K562 (cell line): Measurements from ENCODE around the gene FUBP3. TPM values are rescaled to one million over a fixed set of nuclear protein-coding genes. Genes with fewer than 3 reads are reported as not detected.

ENCODE experiments used
- ATAC-seq: fragments of 200-7000 bp; cut with Tn5 transposase; 3 replicates; pipeline ENCODE4 v1.9.1; 2020; ENCODE audit warnings: moderate library complexity
- BruUV-seq: library from RNA; stranded (reverse); fragments of 400-500 nt; replicated peaks from 2 replicates; lab custom pipeline; 2021; lab: Mats Ljungman, UMichigan
- CTCF ChIA-PET: fragments of 300-600 bp; formaldehyde crosslinking; extraction: SDS; loops from one replicate; lab custom pipeline; 2021; ENCODE audit warnings: low intra/inter-chr PET ratio; lab: Yijun Ruan, JAX
- POLR2A ChIA-PET: fragments of 300-600, 350-650 bp; sonication (Branson Sonifier 250); formaldehyde crosslinking; extraction: SDS; loops from one replicate; lab custom pipeline; 2021; ENCODE audit warnings: antibody characterized with exemption, inconsistent platforms; lab: Yijun Ruan, JAX
- DNase-seq, 4 experiments: peaks; one replicate each; pipeline versions ENCODE4 v3.0.0 to v3.0.0-alpha.2; 2011 to 2018; ENCODE audit warnings: low spot score in 3 of 4, mixed read lengths in 3 of 4; ENCODE audit errors: extremely low read depth in 1 of 4
- FAIRE-seq: peaks from 2 replicates; lab custom pipeline; 2011; peaks lifted over from hg19 to GRCh38; lab: Jason Lieb, UNC
- H2AFZ ChIP-seq: 2 replicates; pipeline ENCODE4 v1.6.0; 2011; ENCODE audit warnings: low read depth, low read length, control low read depth, inconsistent platforms
- H3K27ac ChIP-seq: fragments of 200-600 bp; 3 replicates; pipeline ENCODE4 v1.8.0; 2011; ENCODE audit warnings: low read depth, mild to moderate bottlenecking, control low read depth, inconsistent platforms, low read length, moderate library complexity, mixed read lengths; ENCODE audit errors: extremely low read depth
- H3K27me3 ChIP-seq, 2 experiments: fragments of 300-600 bp in 1 of 2; 2 replicates in 1 of 2; 3 replicates in 1 of 2; pipeline versions ENCODE4 v1.6.0 to v1.8.0; 2011; ENCODE audit warnings: inconsistent platforms in 2 of 2, low read length in 2 of 2, mild to moderate bottlenecking in 1 of 2, mixed read lengths in 1 of 2, moderate library complexity in 1 of 2; ENCODE audit not compliant: control insufficient read depth in 2 of 2, insufficient read depth in 2 of 2
- H3K36me3 ChIP-seq: fragments of 300-600 bp; 3 replicates; pipeline ENCODE4 v1.8.0; 2011; ENCODE audit warnings: mild to moderate bottlenecking, low read length, inconsistent platforms; ENCODE audit not compliant: control insufficient read depth, insufficient read depth
- H3K4me1 ChIP-seq, 2 experiments: fragments of 200-600 bp in 1 of 2; replicated peaks in 1 of 2; 2 replicates in 1 of 2; 3 replicates in 1 of 2; pipeline versions ENCODE4 v1.5.1 to v1.8.0; 2011; ENCODE audit warnings: inconsistent platforms in 2 of 2, low read length in 2 of 2, mild to moderate bottlenecking in 1 of 2, mixed read lengths in 1 of 2, moderate library complexity in 1 of 2; ENCODE audit not compliant: control insufficient read depth in 2 of 2, insufficient read depth in 2 of 2
- H3K4me2 ChIP-seq: 2 replicates; pipeline ENCODE4 v1.6.1; 2011; ENCODE audit warnings: low read length, control low read depth, inconsistent platforms, mixed read lengths; ENCODE audit not compliant: insufficient read depth
- H3K4me3 ChIP-seq: fragments of 200-600 bp; sonication (generic), shearing (Covaris generic); 2 replicates; pipeline ENCODE4 v1.5.1; 2016; ENCODE audit warnings: control low read depth, inconsistent platforms
- H3K79me2 ChIP-seq: fragments of 200-600 bp; 3 replicates; pipeline ENCODE4 v1.8.0; 2011; ENCODE audit warnings: low read length, inconsistent platforms; ENCODE audit not compliant: control insufficient read depth, insufficient read depth
- H3K9ac ChIP-seq, 2 experiments: 2 replicates each; pipeline versions ENCODE4 v1.6.0 to v1.6.1; 2011; ENCODE audit warnings: low read depth in 2 of 2, low read length in 2 of 2, control low read depth in 1 of 2, inconsistent platforms in 1 of 2, mild to moderate bottlenecking in 1 of 2, mixed read lengths in 1 of 2; ENCODE audit not compliant: insufficient read depth in 1 of 2
- H3K9me1 ChIP-seq: one replicate; pipeline ENCODE4 v1.6.0; 2011; ENCODE audit warnings: inconsistent platforms, mild to moderate bottlenecking, low read length, moderate library complexity; ENCODE audit not compliant: control insufficient read depth, insufficient read depth
- H3K9me3 ChIP-seq: replicated peaks from 2 replicates; pipeline ENCODE4 v1.5.1; 2011; ENCODE audit warnings: low read depth, low read length, inconsistent platforms; ENCODE audit not compliant: control insufficient read depth, insufficient read depth
- H4K20me1 ChIP-seq: replicated peaks from 2 replicates; pipeline ENCODE4 v1.6.1; 2011; ENCODE audit warnings: low read length, inconsistent platforms, mixed read lengths; ENCODE audit not compliant: control insufficient read depth, insufficient read depth
- MBD2 ChIP-seq: sonication (generic); IDR thresholded peaks from 2 replicates; pipeline ENCODE4 v1.6.1; 2016; ENCODE audit warnings: low read depth, borderline replicate concordance
- NELFE ChIP-seq: IDR thresholded peaks from 2 replicates; pipeline ENCODE4 v1.6.1; 2011; ENCODE audit warnings: mild to moderate bottlenecking; ENCODE audit not compliant: insufficient read depth, insufficient read length
- POLR2G ChIP-seq: fragments of 200-400 bp; formaldehyde crosslinking; IDR thresholded peaks from 2 replicates; pipeline ENCODE4 v1.6.1; 2017; ENCODE audit warnings: low read depth, mild to moderate bottlenecking, antibody characterized with exemption, low read length, moderate library complexity
- RFX5 ChIP-seq: IDR thresholded peaks from 2 replicates; pipeline ENCODE4 v1.6.1; 2011; ENCODE audit warnings: low read depth, mild to moderate bottlenecking, improper control_type of control experiment, low read length
- TAF9B ChIP-seq: fragments of 450-650 bp; IDR thresholded peaks from 2 replicates; pipeline ENCODE4 v1.6.1; 2018; ENCODE audit warnings: mild to moderate bottlenecking; ENCODE audit not compliant: partially characterized antibody
- TCF3 ChIP-seq: sonication (generic); formaldehyde crosslinking; IDR thresholded peaks from 2 replicates; pipeline ENCODE4 v1.4.0; 2020; ENCODE audit warnings: mild to moderate bottlenecking, missing genetic modification reagents
- TCFL5 ChIP-seq: fragments of 250-450 bp; sonication (Bioruptor Pico); conservative IDR thresholded peaks from 2 replicates; pipeline ENCODE4 v1.6.1; 2021; ENCODE audit warnings: mild to moderate bottlenecking, moderate library complexity, matching md5 sums
- TFAM ChIP-seq: fragments of 250-450 bp; sonication (Bioruptor Pico); conservative IDR thresholded peaks from 2 replicates; pipeline ENCODE4 v1.5.0; 2021; ENCODE audit warnings: mild to moderate bottlenecking, moderate library complexity
- USF1 ChIP-seq: sonication (generic); formaldehyde crosslinking; IDR thresholded peaks from 2 replicates; pipeline ENCODE4 v1.9.0; 2022; ENCODE audit warnings: mild to moderate bottlenecking, missing genetic modification reagents
- ZBTB12 ChIP-seq: fragments of 250-450 bp; sonication (Bioruptor Pico); IDR thresholded peaks from 2 replicates; pipeline ENCODE4 v1.4.0; 2020
- ZNF561 ChIP-seq: fragments of 450-650 bp; formaldehyde crosslinking; conservative IDR thresholded peaks from 2 replicates; pipeline ENCODE4 v1.4.0; 2020; ENCODE audit warnings: mild to moderate bottlenecking, moderate library complexity
- whole genome bisulfite sequencing: fragments of 100-300 bp; shearing (Covaris generic); methylation state at CpG from one replicate; pipeline ENCODE4 v1.1.6; 2016; ENCODE audit warnings: low coverage, mixed read lengths; ENCODE audit not compliant: insufficient coverage; ENCODE audit errors: missing lambda C conversion rate; 5-methylcytosine and 5-hydroxymethylcytosine counted together
- in situ Hi-C: fragments of 300-500 bp; cut with MboI; formaldehyde crosslinking; loops from 4 replicates; pipeline ENCODE4 v1.15.0; 2018; ENCODE audit warnings: inconsistent platforms, mixed read lengths
- intact Hi-C: fragments of 100-400 bp; cut with micrococcal nuclease; formaldehyde crosslinking; loops from 2 replicates; pipeline ENCODE4 v1.14.2; 2022
- polyA plus RNA-seq, 8 experiments: library from polyadenylated mRNA; depleted of rRNA in 4 of 8; stranded (reverse) in 5 of 8; unstranded in 3 of 8; fragments of >200 nt; fragmentation: Nextera tagmentation in 2 of 8; fragmentation: Illumina TruSeq in 1 of 8; extraction: Ambion mirVana in 2 of 8; extraction: Trizol in 1 of 8; gene quantifications; 2 replicates each; pipeline versions ENCODE4 v1.2.1 to v1.2.3, GENCODE V29; 2011 to 2014; ENCODE audit warnings: inconsistent platforms in 1 of 8, missing spikeins in 1 of 8
- total RNA-seq, 7 experiments: library from RNA; depleted of rRNA in 6 of 7; stranded (reverse); fragments of >200 nt in 6 of 7; fragmentation: Illumina TruSeq in 2 of 7; extraction: Trizol in 2 of 7; gene quantifications; 2 replicates each; pipeline versions ENCODE4 v1.2.1 to v1.2.3, GENCODE V29; 2011 to 2021; ENCODE audit warnings: low replicate concordance in 1 of 7
- TF ChIP-seq, protein P1 (sequence below), 2 experiments: fragments of 450-650 bp in 1 of 2; sonication (generic) in 1 of 2; formaldehyde crosslinking in 1 of 2; IDR thresholded peaks; 2 replicates each; pipeline versions ENCODE4 v1.7.1 to v1.9.0; 2016 to 2022; ENCODE audit warnings: inconsistent platforms in 1 of 2, mild to moderate bottlenecking in 1 of 2, missing genetic modification reagents in 1 of 2

Gene FUBP3
- total and polyA plus RNA-seq, 9 of the 15 experiments (the other 6 are each of a cell fraction or from before 2014, with no cell fraction given), result 3.0 to 64.0 (median 48.1) TPM

GRCh38 chr9:130636648-130637020 is 57.3 kb downstream of the FUBP3 start:
- no TSS peak for BruUV-seq
- DNase-seq, result no peak
- intact Hi-C loops (no loop called here), in situ Hi-C loops (no loop called here)
- no peaks in the 10 kb centered on the region for H4K20me1 ChIP-seq
- H3K36me3 ChIP-seq, result peaks cover 57% of the 10 kb centered on the region; the same call in 2 of the 3 replicates
- no peak overlapping the region for H3K27ac ChIP-seq
- H3K9ac ChIP-seq, result no peak overlapping the region
- no peak for FAIRE-seq
- H2AFZ ChIP-seq, result no peak overlapping the region
- ChIA-PET CTCF (no interaction called here), POLR2A (interaction anchor here (0.6 kb wide), 1 partner anchor 210 kb away, joined by 3 read pairs; no protein-coding TSS in a partner anchor)
- TF ChIP-seq, protein P1, sequence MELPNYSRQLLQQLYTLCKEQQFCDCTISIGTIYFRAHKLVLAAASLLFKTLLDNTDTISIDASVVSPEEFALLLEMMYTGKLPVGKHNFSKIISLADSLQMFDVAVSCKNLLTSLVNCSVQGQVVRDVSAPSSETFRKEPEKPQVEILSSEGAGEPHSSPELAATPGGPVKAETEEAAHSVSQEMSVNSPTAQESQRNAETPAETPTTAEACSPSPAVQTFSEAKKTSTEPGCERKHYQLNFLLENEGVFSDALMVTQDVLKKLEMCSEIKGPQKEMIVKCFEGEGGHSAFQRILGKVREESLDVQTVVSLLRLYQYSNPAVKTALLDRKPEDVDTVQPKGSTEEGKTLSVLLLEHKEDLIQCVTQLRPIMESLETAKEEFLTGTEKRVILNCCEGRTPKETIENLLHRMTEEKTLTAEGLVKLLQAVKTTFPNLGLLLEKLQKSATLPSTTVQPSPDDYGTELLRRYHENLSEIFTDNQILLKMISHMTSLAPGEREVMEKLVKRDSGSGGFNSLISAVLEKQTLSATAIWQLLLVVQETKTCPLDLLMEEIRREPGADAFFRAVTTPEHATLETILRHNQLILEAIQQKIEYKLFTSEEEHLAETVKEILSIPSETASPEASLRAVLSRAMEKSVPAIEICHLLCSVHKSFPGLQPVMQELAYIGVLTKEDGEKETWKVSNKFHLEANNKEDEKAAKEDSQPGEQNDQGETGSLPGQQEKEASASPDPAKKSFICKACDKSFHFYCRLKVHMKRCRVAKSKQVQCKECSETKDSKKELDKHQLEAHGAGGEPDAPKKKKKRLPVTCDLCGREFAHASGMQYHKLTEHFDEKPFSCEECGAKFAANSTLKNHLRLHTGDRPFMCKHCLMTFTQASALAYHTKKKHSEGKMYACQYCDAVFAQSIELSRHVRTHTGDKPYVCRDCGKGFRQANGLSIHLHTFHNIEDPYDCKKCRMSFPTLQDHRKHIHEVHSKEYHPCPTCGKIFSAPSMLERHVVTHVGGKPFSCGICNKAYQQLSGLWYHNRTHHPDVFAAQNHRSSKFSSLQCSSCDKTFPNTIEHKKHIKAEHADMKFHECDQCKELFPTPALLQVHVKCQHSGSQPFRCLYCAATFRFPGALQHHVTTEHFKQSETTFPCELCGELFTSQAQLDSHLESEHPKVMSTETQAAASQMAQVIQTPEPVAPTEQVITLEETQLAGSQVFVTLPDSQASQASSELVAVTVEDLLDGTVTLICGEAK (IDR thresholded peaks at IDR 0.05), result no peak
- TF ChIP-seq, protein P1 (CRISPR knock-in tag; IDR thresholded peaks at IDR 0.05), result no peak
- TF ChIP-seq USF1 (no peak), ZNF561 (CRISPR knock-in tag) (no peak), TCF3 (CRISPR knock-in tag) (no peak), POLR2G (no peak), TAF9B (no peak), ZBTB12 (CRISPR knock-in tag) (no peak), TCFL5 (no peak), TFAM (CRISPR knock-in tag) (no peak), MBD2 (no peak), NELFE (no peak), RFX5 (no peak)
- ATAC-seq, result no peak; the same call in 2 of the 3 replicates
- H3K9me1 ChIP-seq, result peaks cover 4% of the 10 kb centered on the region
- no peaks in the 10 kb centered on the region for H3K9me3 ChIP-seq
- no peak overlapping the region for H3K4me2 ChIP-seq
- H3K27me3 ChIP-seq, result no peaks in the 10 kb centered on the region
- H3K79me2 ChIP-seq, result no peaks in the 10 kb centered on the region
- H3K4me1 ChIP-seq, result peaks cover 0 to 11% of the 10 kb centered on the region in 2 experiments; a peak in 1 of 5 replicates
- 85% methylated on average over 9 of the region's 9 CpGs for WGBS
- no peak overlapping the region for H3K4me3 ChIP-seq
